ENCODE results near the gene GATB. TPM values are rescaled to one million over a fixed set of nuclear protein-coding genes. Genes with fewer than 3 reads are reported as not detected.

Gene GATB
- total and polyA plus RNA-seq, 2 donors (not counting 3 experiments of a cell fraction or from before 2014, with no cell fraction given): 14.4 to 17.7 TPM

GRCh38 chr4:151640381-151640780 is 120.4 kb downstream of the GATB start:
- POLR2A ChIA-PET: no interaction called here
- Histone ChIP-seq H2AFZ (ENCODE audit: low read depth, low read length) (no peak overlapping the region), H3K4me2 (ENCODE audit: insufficient read depth, low read length) (no peak overlapping the region), H3K4me3 (replicated peaks in 1 of 3; ENCODE audit: insufficient read depth in 1 of 3, low read depth in 1 of 3, low read length in 3 of 3) (no peak overlapping the region), H3K4me1 (ENCODE audit: control insufficient read depth, extremely low read depth, insufficient read depth, low read length) (no peaks in the 10 kb centered on the region), H3K36me3 (ENCODE audit: control insufficient read depth in 2 of 2, extremely low read depth in 1 of 2, insufficient read depth in 2 of 2, low read length in 2 of 2) (no peaks in the 10 kb centered on the region), H3K27ac (ENCODE audit: insufficient read depth, low read depth, low read length) (no peak overlapping the region), H3K9me3 (replicated peaks; ENCODE audit: control insufficient read depth, insufficient read depth, low read length) (no peaks in the 10 kb centered on the region), H3K9me1 (replicated peaks; ENCODE audit: control insufficient read depth, extremely low read depth, insufficient read depth, low read length) (no peaks in the 10 kb centered on the region), H4K20me1 (replicated peaks; ENCODE audit: control insufficient read depth, extremely low read depth, insufficient read depth, low read length) (no peaks in the 10 kb centered on the region), H3K27me3 (ENCODE audit: control insufficient read depth in 2 of 2, insufficient read depth in 2 of 2, low read length in 2 of 2) (peaks cover 0 to 4% of the 10 kb centered on the region in 2 experiments), H3K79me2 (ENCODE audit: control insufficient read depth, insufficient read depth, low read length) (no peaks in the 10 kb centered on the region), H3K9ac (replicated peaks; ENCODE audit: extremely low read depth, insufficient read depth, low read length) (no peak overlapping the region)
- TF ChIP-seq MYC (IDR thresholded peaks at IDR 0.05; ENCODE audit: low read depth, low read length) (no peak), POLR2A (IDR thresholded peaks at IDR 0.05; ENCODE audit: low read depth, low read length) (no peak), GATA2 (IDR thresholded peaks at IDR 0.05; ENCODE audit: insufficient read depth, insufficient read length, low read depth, low read length) (no peak), FOS (IDR thresholded peaks at IDR 0.05; ENCODE audit: borderline replicate concordance, insufficient read depth, low read length) (no peak), MAX (IDR thresholded peaks at IDR 0.05; ENCODE audit: insufficient read depth, insufficient read length) (no peak), EZH2 (IDR thresholded peaks at IDR 0.05; ENCODE audit: borderline replicate concordance, low read depth, low read length, severe bottlenecking) (no peak), POLR2AphosphoS5 (IDR thresholded peaks at IDR 0.05; ENCODE audit: insufficient read depth, low read depth, low read length) (no peak), JUN (IDR thresholded peaks at IDR 0.05; ENCODE audit: borderline replicate concordance, insufficient read depth, insufficient read length, low read depth) (no peak)
- TF ChIP-seq, protein P1, sequence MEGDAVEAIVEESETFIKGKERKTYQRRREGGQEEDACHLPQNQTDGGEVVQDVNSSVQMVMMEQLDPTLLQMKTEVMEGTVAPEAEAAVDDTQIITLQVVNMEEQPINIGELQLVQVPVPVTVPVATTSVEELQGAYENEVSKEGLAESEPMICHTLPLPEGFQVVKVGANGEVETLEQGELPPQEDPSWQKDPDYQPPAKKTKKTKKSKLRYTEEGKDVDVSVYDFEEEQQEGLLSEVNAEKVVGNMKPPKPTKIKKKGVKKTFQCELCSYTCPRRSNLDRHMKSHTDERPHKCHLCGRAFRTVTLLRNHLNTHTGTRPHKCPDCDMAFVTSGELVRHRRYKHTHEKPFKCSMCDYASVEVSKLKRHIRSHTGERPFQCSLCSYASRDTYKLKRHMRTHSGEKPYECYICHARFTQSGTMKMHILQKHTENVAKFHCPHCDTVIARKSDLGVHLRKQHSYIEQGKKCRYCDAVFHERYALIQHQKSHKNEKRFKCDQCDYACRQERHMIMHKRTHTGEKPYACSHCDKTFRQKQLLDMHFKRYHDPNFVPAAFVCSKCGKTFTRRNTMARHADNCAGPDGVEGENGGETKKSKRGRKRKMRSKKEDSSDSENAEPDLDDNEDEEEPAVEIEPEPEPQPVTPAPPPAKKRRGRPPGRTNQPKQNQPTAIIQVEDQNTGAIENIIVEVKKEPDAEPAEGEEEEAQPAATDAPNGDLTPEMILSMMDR (IDR thresholded peaks at IDR 0.05; ENCODE audit: extremely low read depth in 1 of 2, insufficient read depth in 1 of 2, low read depth in 1 of 2, low read length in 2 of 2): no peak
- intact Hi-C loops (cut with micrococcal nuclease) (no loop called here), dilution Hi-C loops (cut with MboI; ENCODE audit: extremely low pct_ligation_motif_present, low sequenced_read_pairs) (no loop called here)
- FAIRE-seq (no peak), DNase-seq (ENCODE audit: low read depth, low spot score) (no peak)
- BruUV-seq (replicated peaks): no TSS peak
- CTCF ChIA-PET: interaction anchor here (1.3 to 1.5 kb wide), 5 partner anchors 11 to 161 kb away, joined by 3 to 5 read pairs (median 3); no protein-coding TSS in a partner anchor
